ENCODE data around the gene AP1G1.

The AP1G1 gene

DNA sequence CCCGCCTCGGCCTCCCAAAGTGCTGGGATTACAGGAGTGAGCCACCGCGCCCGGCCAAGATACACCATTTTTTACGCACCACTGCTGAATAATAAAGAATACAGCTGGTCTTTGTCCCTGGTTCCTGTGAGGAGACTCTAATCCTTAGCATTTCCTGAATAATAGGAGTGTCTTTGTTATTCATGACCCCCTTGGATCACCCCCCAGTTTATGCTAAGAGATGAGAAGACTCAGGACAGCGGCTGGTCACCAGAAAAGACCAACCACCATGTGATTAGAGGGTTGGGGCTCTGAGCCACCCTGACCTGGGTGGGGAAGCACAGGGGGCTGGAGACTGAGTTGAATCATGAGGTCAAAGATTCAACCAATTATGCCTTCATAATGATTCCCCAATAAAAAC lies 101.4 kb downstream of the AP1G1 start (continued):
- TF ChIP-seq, protein P1, sequence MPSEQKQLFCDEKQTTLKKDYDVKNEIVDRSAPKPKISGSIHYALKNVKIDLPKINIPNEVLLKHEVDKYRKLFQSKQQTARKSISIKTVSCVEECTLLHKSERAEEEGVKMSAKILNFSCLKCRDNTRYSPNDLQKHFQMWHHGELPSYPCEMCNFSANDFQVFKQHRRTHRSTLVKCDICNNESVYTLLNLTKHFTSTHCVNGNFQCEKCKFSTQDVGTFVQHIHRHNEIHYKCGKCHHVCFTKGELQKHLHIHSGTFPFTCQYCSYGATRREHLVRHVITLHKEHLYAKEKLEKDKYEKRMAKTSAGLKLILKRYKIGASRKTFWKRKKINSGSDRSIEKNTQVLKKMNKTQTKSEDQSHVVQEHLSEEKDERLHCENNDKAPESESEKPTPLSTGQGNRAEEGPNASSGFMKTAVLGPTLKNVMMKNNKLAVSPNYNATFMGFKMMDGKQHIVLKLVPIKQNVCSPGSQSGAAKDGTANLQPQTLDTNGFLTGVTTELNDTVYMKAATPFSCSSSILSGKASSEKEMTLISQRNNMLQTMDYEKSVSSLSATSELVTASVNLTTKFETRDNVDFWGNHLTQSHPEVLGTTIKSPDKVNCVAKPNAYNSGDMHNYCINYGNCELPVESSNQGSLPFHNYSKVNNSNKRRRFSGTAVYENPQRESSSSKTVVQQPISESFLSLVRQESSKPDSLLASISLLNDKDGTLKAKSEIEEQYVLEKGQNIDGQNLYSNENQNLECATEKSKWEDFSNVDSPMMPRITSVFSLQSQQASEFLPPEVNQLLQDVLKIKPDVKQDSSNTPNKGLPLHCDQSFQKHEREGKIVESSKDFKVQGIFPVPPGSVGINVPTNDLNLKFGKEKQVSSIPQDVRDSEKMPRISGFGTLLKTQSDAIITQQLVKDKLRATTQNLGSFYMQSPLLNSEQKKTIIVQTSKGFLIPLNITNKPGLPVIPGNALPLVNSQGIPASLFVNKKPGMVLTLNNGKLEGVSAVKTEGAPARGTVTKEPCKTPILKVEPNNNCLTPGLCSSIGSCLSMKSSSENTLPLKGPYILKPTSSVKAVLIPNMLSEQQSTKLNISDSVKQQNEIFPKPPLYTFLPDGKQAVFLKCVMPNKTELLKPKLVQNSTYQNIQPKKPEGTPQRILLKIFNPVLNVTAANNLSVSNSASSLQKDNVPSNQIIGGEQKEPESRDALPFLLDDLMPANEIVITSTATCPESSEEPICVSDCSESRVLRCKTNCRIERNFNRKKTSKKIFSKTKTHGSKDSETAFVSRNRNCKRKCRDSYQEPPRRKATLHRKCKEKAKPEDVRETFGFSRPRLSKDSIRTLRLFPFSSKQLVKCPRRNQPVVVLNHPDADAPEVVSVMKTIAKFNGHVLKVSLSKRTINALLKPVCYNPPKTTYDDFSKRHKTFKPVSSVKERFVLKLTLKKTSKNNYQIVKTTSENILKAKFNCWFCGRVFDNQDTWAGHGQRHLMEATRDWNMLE (tag by site-specific recombination; conservative IDR thresholded peaks at IDR 0.05; ENCODE audit: low read depth), result no peak
- TF ChIP-seq MEIS1 (CRISPR knock-in tag; IDR thresholded peaks at IDR 0.05; ENCODE audit: borderline replicate concordance), result no peak
- TF ChIP-seq, protein P2, sequence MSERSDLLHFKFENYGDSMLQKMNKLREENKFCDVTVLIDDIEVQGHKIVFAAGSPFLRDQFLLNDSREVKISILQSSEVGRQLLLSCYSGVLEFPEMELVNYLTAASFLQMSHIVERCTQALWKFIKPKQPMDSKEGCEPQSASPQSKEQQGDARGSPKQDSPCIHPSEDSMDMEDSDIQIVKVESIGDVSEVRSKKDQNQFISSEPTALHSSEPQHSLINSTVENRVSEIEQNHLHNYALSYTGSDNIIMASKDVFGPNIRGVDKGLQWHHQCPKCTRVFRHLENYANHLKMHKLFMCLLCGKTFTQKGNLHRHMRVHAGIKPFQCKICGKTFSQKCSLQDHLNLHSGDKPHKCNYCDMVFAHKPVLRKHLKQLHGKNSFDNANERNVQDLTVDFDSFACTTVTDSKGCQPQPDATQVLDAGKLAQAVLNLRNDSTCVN (tag by site-specific recombination; optimal IDR thresholded peaks at IDR 0.05), result no peak
- no peak for TF ChIP-seq ZNF391 (tag by site-specific recombination; IDR thresholded peaks at IDR 0.05; ENCODE audit: borderline replicate concordance, low read depth)
- TF ChIP-seq, protein P3, sequence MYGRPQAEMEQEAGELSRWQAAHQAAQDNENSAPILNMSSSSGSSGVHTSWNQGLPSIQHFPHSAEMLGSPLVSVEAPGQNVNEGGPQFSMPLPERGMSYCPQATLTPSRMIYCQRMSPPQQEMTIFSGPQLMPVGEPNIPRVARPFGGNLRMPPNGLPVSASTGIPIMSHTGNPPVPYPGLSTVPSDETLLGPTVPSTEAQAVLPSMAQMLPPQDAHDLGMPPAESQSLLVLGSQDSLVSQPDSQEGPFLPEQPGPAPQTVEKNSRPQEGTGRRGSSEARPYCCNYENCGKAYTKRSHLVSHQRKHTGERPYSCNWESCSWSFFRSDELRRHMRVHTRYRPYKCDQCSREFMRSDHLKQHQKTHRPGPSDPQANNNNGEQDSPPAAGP (tag by site-specific recombination; IDR thresholded peaks at IDR 0.05), result no peak
- TF ChIP-seq, protein P4, sequence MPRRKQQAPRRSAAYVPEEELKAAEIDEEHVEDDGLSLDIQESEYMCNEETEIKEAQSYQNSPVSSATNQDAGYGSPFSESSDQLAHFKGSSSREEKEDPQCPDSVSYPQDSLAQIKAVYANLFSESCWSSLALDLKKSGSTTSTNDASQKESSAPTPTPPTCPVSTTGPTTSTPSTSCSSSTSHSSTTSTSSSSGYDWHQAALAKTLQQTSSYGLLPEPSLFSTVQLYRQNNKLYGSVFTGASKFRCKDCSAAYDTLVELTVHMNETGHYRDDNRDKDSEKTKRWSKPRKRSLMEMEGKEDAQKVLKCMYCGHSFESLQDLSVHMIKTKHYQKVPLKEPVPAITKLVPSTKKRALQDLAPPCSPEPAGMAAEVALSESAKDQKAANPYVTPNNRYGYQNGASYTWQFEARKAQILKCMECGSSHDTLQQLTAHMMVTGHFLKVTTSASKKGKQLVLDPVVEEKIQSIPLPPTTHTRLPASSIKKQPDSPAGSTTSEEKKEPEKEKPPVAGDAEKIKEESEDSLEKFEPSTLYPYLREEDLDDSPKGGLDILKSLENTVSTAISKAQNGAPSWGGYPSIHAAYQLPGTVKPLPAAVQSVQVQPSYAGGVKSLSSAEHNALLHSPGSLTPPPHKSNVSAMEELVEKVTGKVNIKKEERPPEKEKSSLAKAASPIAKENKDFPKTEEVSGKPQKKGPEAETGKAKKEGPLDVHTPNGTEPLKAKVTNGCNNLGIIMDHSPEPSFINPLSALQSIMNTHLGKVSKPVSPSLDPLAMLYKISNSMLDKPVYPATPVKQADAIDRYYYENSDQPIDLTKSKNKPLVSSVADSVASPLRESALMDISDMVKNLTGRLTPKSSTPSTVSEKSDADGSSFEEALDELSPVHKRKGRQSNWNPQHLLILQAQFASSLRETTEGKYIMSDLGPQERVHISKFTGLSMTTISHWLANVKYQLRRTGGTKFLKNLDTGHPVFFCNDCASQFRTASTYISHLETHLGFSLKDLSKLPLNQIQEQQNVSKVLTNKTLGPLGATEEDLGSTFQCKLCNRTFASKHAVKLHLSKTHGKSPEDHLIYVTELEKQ (tag by site-specific recombination; IDR thresholded peaks at IDR 0.05; ENCODE audit: borderline replicate concordance), result no peak
- TF ChIP-seq ZNF16 (tag by site-specific recombination; IDR thresholded peaks at IDR 0.05; ENCODE audit: low read depth), result no peak
- TF ChIP-seq SP3 (tag by site-specific recombination; IDR thresholded peaks at IDR 0.05), result no peak
- no peak for TF ChIP-seq ZNF214 (tag by site-specific recombination; IDR thresholded peaks at IDR 0.05; ENCODE audit: borderline replicate concordance)
- no peak for TF ChIP-seq ZNF76 (tag by site-specific recombination; IDR thresholded peaks at IDR 0.05; ENCODE audit: borderline replicate concordance, low read depth)
- TF ChIP-seq GFI1B (tag by site-specific recombination; IDR thresholded peaks at IDR 0.05), result no peak

DNA sequence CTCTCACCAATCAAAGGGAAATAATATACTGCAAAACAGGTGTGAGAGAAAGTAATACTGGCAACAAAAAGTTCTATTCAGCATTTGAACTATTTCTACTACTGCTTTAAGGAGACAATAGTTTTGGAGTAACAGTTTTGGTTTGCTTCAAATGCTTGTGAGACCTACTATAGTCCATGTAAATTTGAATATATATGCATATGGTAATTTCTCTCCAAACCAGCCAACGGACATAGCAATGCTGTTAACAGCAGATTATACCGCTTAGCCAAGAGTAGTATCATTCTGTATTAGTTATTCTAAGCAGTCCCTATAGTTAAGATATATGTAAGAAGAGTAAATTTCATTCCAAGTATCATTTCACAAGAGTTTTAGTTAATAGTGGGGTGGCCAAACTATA lies 102.6 kb downstream of the AP1G1 start:
- no peaks in the 10 kb centered on the region for H3K9me3 ChIP-seq (ENCODE audit: control insufficient read depth, insufficient read depth, low read depth, low read length)
- no peak overlapping the region for H3K27ac ChIP-seq (ENCODE audit: extremely low read depth, low read depth, low read length)
- H3K4me3 ChIP-seq (ENCODE audit: low read depth, low read length), result no peak overlapping the region
- TF ChIP-seq ZNF416 (tag by site-specific recombination; IDR thresholded peaks at IDR 0.05) (no peak), SCRT1 (tag by site-specific recombination; IDR thresholded peaks at IDR 0.05; ENCODE audit: borderline replicate concordance) (no peak), ZNF114 (tag by site-specific recombination; IDR thresholded peaks at IDR 0.05) (no peak), ZFP3 (tag by site-specific recombination; IDR thresholded peaks at IDR 0.05; ENCODE audit: low read depth) (no peak), ZNF211 (tag by site-specific recombination; IDR thresholded peaks at IDR 0.05; ENCODE audit: low read depth) (no peak), GLI2 (tag by site-specific recombination; IDR thresholded peaks at IDR 0.05; ENCODE audit: borderline replicate concordance, low read depth) (no peak), ZSCAN23 (tag by site-specific recombination; IDR thresholded peaks at IDR 0.05) (no peak), ZNF529 (tag by site-specific recombination; IDR thresholded peaks at IDR 0.05; ENCODE audit: insufficient replicate concordance) (no peak)
- TF ChIP-seq, protein P5, sequence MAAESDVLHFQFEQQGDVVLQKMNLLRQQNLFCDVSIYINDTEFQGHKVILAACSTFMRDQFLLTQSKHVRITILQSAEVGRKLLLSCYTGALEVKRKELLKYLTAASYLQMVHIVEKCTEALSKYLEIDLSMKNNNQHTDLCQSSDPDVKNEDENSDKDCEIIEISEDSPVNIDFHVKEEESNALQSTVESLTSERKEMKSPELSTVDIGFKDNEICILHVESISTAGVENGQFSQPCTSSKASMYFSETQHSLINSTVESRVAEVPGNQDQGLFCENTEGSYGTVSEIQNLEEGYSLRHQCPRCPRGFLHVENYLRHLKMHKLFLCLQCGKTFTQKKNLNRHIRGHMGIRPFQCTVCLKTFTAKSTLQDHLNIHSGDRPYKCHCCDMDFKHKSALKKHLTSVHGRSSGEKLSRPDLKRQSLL (tag by site-specific recombination; IDR thresholded peaks at IDR 0.05), result no peak
- TF ChIP-seq, protein P6, sequence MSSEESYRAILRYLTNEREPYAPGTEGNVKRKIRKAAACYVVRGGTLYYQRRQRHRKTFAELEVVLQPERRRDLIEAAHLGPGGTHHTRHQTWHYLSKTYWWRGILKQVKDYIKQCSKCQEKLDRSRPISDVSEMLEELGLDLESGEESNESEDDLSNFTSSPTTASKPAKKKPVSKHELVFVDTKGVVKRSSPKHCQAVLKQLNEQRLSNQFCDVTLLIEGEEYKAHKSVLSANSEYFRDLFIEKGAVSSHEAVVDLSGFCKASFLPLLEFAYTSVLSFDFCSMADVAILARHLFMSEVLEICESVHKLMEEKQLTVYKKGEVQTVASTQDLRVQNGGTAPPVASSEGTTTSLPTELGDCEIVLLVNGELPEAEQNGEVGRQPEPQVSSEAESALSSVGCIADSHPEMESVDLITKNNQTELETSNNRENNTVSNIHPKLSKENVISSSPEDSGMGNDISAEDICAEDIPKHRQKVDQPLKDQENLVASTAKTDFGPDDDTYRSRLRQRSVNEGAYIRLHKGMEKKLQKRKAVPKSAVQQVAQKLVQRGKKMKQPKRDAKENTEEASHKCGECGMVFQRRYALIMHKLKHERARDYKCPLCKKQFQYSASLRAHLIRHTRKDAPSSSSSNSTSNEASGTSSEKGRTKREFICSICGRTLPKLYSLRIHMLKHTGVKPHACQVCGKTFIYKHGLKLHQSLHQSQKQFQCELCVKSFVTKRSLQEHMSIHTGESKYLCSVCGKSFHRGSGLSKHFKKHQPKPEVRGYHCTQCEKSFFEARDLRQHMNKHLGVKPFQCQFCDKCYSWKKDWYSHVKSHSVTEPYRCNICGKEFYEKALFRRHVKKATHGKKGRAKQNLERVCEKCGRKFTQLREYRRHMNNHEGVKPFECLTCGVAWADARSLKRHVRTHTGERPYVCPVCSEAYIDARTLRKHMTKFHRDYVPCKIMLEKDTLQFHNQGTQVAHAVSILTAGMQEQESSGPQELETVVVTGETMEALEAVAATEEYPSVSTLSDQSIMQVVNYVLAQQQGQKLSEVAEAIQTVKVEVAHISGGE (tag by site-specific recombination; conservative IDR thresholded peaks at IDR 0.05; ENCODE audit: low read depth), result no peak
- peaks cover 0 to 5% of the 10 kb centered on the region in 2 experiments; a peak in 1 of 3 replicates for H3K36me3 ChIP-seq (ENCODE audit: control insufficient read depth in 2 of 2, insufficient read depth in 1 of 2, low read length in 2 of 2)
- H3K4me1 ChIP-seq (ENCODE audit: control insufficient read depth, insufficient read depth, low read length), result peaks cover 7% of the 10 kb centered on the region; the same call in 1 of the 2 replicates
- CTCF ChIA-PET, result interaction anchor here (0.6 kb wide), 2 partner anchors 19 to 388 kb away, joined by 3 read pairs; no protein-coding TSS in a partner anchor
- POLR2A ChIA-PET, result no interaction called here

Data from HEK293 (cell line).